ENCODE data around the gene PCNX2.
A peak's percentile ranks its signal among the peaks of the same experiment; 100 is the strongest.
"Not testable (repeated sequence)": the region's sequence is repeated elsewhere in the genome, so short reads cannot be mapped to it uniquely, and the experiment has no call there.

PCNX2 gene

GRCh38 chr1:233042834-233043233 is 252.7 kb downstream of the PCNX2 start:
- DNase-seq, result no peak

- DNase-seq, result no peak
Observed at GRCh38 chr1:233040494-233040893, 255.0 kb downstream of the PCNX2 start.

- no peak for DNase-seq
Observed at GRCh38 chr1:233038581-233038980, 256.9 kb downstream of the PCNX2 start.

- no peak for DNase-seq
Observed at GRCh38 chr1:233037843-233038242, 257.7 kb downstream of the PCNX2 start.

GRCh38 chr1:233034836-233035235 is 260.7 kb downstream of the PCNX2 start:
- no peak for DNase-seq

GRCh38 chr1:233033361-233033760 is 262.2 kb downstream of the PCNX2 start:
- DNase-seq, result peak; percentile 1

GRCh38 chr1:233032916-233033315 is 262.6 kb downstream of the PCNX2 start:
- no peak for DNase-seq

GRCh38 chr1:233031521-233031920 is 264.0 kb downstream of the PCNX2 start:
- no peak for DNase-seq

- DNase-seq, result no peak
Observed at GRCh38 chr1:233027046-233027445, 268.5 kb downstream of the PCNX2 start.

GRCh38 chr1:233025567-233025966 is 270.0 kb downstream of the PCNX2 start:
- no peak for DNase-seq

- no peak for DNase-seq
Observed at GRCh38 chr1:233025157-233025556, 270.4 kb downstream of the PCNX2 start.

GRCh38 chr1:233024199-233024598 is 271.3 kb downstream of the PCNX2 start:
- no peak for DNase-seq

- no peak for DNase-seq
Observed at GRCh38 chr1:233022246-233022645, 273.3 kb downstream of the PCNX2 start.

- no peak for DNase-seq
Observed at GRCh38 chr1:233020426-233020825, 275.1 kb downstream of the PCNX2 start.

- DNase-seq, result no peak
Observed at GRCh38 chr1:233019778-233020325, 275.7 kb downstream of the PCNX2 start.

- DNase-seq, result no peak
Observed at GRCh38 chr1:233019083-233019482, 276.4 kb downstream of the PCNX2 start.

GRCh38 chr1:233016798-233017197 is 278.7 kb downstream of the PCNX2 start:
- DNase-seq, result no peak

- DNase-seq, result no peak
Observed at GRCh38 chr1:233015965-233016364, 279.6 kb downstream of the PCNX2 start.

GRCh38 chr1:233012021-233012420 is 283.5 kb downstream of the PCNX2 start:
- DNase-seq, result no peak

GRCh38 chr1:233010146-233010545 is 285.4 kb downstream of the PCNX2 start:
- DNase-seq, result no peak

GRCh38 chr1:233006541-233006973 is 289.0 kb downstream of the PCNX2 start:
- no peak for DNase-seq

- DNase-seq, result no peak
Observed at GRCh38 chr1:233006108-233006507, 289.4 kb downstream of the PCNX2 start.

GRCh38 chr1:233005703-233006102 is 289.8 kb downstream of the PCNX2 start:
- DNase-seq, result peak; percentile 11

- no peak for DNase-seq
Observed at GRCh38 chr1:233005156-233005555, 290.4 kb downstream of the PCNX2 start.

GRCh38 chr1:233004451-233004850 is 291.1 kb downstream of the PCNX2 start:
- no peak for DNase-seq

GRCh38 chr1:233003638-233004037 is 291.9 kb downstream of the PCNX2 start:
- not testable (repeated sequence) for DNase-seq
